Loucy (cell line): Measurements from ENCODE around the gene PLSCR5.

Experiments used
- EZH2phosphoT487 ChIP-seq: fragments of 200-600 bp; IDR thresholded peaks from 2 replicates; pipeline ENCODE4 v1.6.1; 2018; ENCODE audit warnings: antibody characterized with exemption, mild to moderate bottlenecking, moderate library complexity, borderline replicate concordance
- TF ChIP-seq, protein P1 (sequence below): fragments of 200-600 bp; sonication (generic); conservative IDR thresholded peaks from 2 replicates; pipeline ENCODE4 v1.5.1; 2014; ENCODE audit warnings: mild to moderate bottlenecking, antibody characterized with exemption, low read length

DNA sequence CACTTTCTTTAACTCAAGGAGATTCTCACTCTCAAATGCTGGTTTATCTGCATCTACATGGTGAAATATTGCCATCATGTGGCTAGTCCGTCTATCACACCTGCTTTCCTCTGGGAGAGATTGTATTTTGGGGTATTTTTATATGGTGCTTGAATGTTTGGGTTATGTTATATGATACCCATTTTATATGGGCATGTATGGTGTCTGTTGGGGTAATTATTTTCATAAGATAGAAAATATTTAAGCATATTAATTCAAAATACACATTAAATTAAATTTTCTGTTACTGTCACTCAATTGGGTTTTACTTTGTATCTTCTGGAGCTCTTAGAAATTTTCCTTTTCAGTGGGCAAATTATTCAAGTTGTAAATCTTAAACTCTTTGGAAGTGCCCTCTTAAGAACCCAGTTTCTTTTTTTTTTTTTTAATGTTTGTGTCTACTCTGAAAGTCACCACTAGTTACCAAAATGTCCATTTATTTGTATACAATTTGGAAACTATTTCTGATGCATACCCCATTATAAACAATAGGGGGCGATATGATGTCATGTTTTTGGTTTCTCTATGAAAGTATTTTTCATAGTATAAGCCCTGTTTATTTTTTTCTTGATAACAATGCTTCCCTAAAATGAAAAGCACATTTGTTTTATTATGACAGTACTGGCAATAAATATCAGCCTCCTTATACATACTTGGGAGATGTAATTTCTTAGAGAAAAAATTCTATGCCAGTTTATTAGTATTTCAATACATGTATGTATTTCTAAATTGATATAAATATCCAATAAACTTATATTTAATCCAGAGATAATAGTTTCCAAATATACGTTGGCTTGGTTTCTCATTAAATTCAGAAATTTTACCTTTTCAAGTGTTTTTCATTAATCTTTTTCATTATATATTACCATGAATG, 36.1 kb upstream of the PLSCR5 start:
- TF ChIP-seq, protein P1, sequence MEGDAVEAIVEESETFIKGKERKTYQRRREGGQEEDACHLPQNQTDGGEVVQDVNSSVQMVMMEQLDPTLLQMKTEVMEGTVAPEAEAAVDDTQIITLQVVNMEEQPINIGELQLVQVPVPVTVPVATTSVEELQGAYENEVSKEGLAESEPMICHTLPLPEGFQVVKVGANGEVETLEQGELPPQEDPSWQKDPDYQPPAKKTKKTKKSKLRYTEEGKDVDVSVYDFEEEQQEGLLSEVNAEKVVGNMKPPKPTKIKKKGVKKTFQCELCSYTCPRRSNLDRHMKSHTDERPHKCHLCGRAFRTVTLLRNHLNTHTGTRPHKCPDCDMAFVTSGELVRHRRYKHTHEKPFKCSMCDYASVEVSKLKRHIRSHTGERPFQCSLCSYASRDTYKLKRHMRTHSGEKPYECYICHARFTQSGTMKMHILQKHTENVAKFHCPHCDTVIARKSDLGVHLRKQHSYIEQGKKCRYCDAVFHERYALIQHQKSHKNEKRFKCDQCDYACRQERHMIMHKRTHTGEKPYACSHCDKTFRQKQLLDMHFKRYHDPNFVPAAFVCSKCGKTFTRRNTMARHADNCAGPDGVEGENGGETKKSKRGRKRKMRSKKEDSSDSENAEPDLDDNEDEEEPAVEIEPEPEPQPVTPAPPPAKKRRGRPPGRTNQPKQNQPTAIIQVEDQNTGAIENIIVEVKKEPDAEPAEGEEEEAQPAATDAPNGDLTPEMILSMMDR, result peak; percentile 68
- no peak for TF ChIP-seq EZH2phosphoT487
